K562 (cell line): ENCODE measurements around the gene LRMDA. TPM values are rescaled to one million over a fixed set of nuclear protein-coding genes. Genes with fewer than 3 reads are reported as not detected.

ENCODE experiments used
- ZNF407 ChIP-seq: fragments of 450-650 bp; IDR thresholded peaks from 2 replicates; pipeline ENCODE4 v1.6.1; 2016; ENCODE audit warnings: low read depth
- polyA plus RNA-seq, 8 experiments: library from polyadenylated mRNA; depleted of rRNA in 4 of 8; stranded (reverse) in 5 of 8; unstranded in 3 of 8; fragments of >200 nt; fragmentation: Nextera tagmentation in 2 of 8; fragmentation: Illumina TruSeq in 1 of 8; extraction: Ambion mirVana in 2 of 8; extraction: Trizol in 1 of 8; gene quantifications; 2 replicates each; pipeline versions ENCODE4 v1.2.1 to v1.2.3, GENCODE V29; 2011 to 2014; ENCODE audit warnings: inconsistent platforms in 1 of 8, missing spikeins in 1 of 8
- total RNA-seq, 7 experiments: library from RNA; depleted of rRNA in 6 of 7; stranded (reverse); fragments of >200 nt in 6 of 7; fragmentation: Illumina TruSeq in 2 of 7; extraction: Trizol in 2 of 7; gene quantifications; 2 replicates each; pipeline versions ENCODE4 v1.2.1 to v1.2.3, GENCODE V29; 2011 to 2021; ENCODE audit warnings: low replicate concordance in 1 of 7

LRMDA gene
- total and polyA plus RNA-seq, 9 of the 15 experiments (the other 6 are each of a cell fraction or from before 2014, with no cell fraction given), result 0.25 TPM; not detected in 8

- no peak for TF ChIP-seq ZNF407
These were observed 493.0 kb downstream of the LRMDA start (continued) for GRCh38 chr10:75924309-75924902.
